ENCODE data around the gene RSKR.
"Not testable (repeated sequence)": the region's sequence is repeated elsewhere in the genome, so short reads cannot be mapped to it uniquely, and the experiment has no call there.

The RSKR gene

DNA sequence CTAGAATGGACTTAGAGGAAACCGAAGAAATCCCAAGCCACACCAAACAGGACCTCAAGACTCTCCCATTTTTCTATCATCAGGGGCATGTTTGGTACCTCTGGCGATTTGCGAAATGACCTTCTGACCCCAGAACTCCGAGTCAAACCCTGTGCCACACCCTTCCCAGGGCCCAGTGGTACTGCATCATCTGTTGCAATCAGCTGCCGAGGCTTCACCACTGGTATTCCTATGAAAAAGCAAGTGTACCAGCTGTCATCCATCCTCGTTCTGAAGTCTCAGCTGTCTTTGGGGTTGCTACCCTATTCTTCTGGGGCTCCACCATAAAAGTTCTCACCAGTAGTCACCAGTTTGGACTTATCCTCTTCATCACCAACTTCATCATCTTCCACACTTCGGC lies 2.3 kb upstream of the RSKR start:
- Histone ChIP-seq H3K4me3 (ENCODE audit: low read depth, low read length) (no peak overlapping the region), H3K27me3 (ENCODE audit: insufficient read depth, low read depth, severe bottlenecking) (no peaks in the 10 kb centered on the region), H3K27ac (no peak overlapping the region), H3K36me3 (peaks cover 93% of the 10 kb centered on the region), H3K9me3 (ENCODE audit: severe bottlenecking) (no peaks in the 10 kb centered on the region)
- no peak for TF ChIP-seq CTCF (IDR thresholded peaks at IDR 0.05; ENCODE audit: low read depth, low read length)
- no peak for DNase-seq

DNA sequence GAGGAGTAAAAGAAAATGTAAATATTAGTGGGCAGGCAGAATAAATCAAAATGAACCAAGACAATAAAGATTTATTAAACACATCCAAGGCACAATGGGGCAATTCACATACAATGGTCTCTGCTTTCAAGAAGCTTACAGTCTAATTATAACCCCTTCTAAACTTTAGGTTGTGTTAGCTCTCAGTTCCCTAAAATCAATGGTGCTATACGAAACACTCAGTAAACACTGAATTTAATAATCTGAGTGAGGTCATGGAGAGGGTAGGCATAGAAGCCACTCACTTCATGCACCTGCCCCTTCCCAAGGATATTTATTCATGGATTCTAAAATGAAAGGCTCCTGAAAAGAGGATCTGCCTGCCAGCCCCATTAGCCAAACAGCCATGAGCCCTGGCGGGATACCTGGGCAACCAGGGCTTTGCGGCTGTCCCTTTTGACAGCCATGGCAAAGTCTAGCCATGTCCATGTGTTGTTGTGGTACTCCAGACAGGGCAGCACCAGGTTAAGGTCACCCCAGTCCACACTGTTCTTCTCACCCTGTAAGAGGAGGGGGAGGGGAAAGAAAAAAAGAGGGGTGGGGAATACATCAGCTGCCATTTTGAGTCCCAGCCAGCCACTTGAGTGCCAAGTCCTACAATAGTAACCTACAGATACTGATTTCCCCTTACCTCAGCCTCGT lies 1.4 kb upstream of the RSKR start:
- DNase-seq = no peak
- H3K36me3 ChIP-seq = peaks cover 87% of the 10 kb centered on the region
- no peak overlapping the region for H3K4me3 ChIP-seq (ENCODE audit: low read depth, low read length)
- H3K9me3 ChIP-seq (ENCODE audit: severe bottlenecking) = no peaks in the 10 kb centered on the region
- no peak overlapping the region for H3K27ac ChIP-seq
- TF ChIP-seq CTCF (IDR thresholded peaks at IDR 0.05; ENCODE audit: low read depth, low read length) = no peak
- no peaks in the 10 kb centered on the region for H3K27me3 ChIP-seq (ENCODE audit: insufficient read depth, low read depth, severe bottlenecking)

DNA sequence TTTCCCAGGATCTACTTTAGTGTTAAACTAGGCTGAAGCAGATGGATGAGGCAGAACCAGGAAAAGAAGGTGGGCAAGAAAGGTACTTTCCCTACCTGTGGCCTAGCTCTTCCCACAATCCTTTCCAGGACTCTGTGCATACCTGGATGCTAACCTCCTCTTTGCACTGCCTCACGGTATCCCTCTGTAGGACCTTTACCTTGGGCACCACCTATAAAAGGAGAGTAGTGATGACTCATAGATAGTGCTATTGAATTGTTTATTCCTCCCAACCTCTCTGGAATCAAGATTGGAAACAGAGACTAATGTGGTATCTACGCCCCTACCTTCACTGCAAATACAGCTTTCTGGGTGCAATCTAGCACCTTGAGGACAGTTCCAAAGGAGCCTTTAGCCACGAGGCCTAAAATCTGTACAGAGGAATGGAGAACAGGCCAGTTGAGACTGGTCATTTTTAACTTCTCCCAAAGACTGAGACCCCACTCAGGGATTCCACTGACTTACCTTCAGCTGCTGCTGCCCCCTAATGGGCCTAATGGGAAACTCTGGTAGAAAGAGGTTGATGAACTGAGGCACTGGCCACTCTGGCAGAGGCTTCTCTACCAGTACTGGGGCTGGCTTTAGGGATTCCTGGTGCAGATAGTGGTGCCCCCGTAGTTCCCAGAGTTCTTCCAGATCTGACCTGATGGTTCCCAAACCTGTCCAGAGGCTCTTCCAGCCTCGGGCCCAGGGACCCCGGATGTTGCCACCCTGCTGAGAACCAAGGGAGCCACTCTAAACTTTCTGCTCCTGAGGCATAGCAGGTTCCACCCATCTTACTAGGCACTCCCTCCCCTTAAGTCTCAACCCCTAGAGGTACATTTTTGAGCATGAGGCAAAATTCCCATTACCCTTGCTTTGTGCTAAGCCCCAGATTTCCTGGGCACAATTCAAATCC lies 781 bp downstream of the RSKR start:
- H3K27ac ChIP-seq = no peak overlapping the region
- H3K9me3 ChIP-seq (ENCODE audit: severe bottlenecking) = no peaks in the 10 kb centered on the region
- H3K36me3 ChIP-seq = peaks cover 65% of the 10 kb centered on the region
- DNase-seq = peak; percentile 60
- H3K27me3 ChIP-seq (ENCODE audit: insufficient read depth, low read depth, severe bottlenecking) = no peaks in the 10 kb centered on the region
- no peak overlapping the region for H3K4me3 ChIP-seq (ENCODE audit: low read depth, low read length)
- TF ChIP-seq CTCF (IDR thresholded peaks at IDR 0.05; ENCODE audit: low read depth, low read length) = peak; percentile 75

GRCh38 chr17:28612531-28612930 lies 1.5 kb downstream of the RSKR start:
- H3K36me3 ChIP-seq = peaks cover 59% of the 10 kb centered on the region
- H3K27ac ChIP-seq = no peak overlapping the region
- H3K4me3 ChIP-seq (ENCODE audit: low read depth, low read length) = no peak overlapping the region
- no peak for DNase-seq
- H3K27me3 ChIP-seq (ENCODE audit: insufficient read depth, low read depth, severe bottlenecking) = no peaks in the 10 kb centered on the region
- TF ChIP-seq CTCF (IDR thresholded peaks at IDR 0.05; ENCODE audit: low read depth, low read length) = no peak
- no peaks in the 10 kb centered on the region for H3K9me3 ChIP-seq (ENCODE audit: severe bottlenecking)

- no peak overlapping the region for H3K27ac ChIP-seq
- no peak for TF ChIP-seq CTCF (IDR thresholded peaks at IDR 0.05; ENCODE audit: low read depth, low read length)
- no peak overlapping the region for H3K4me3 ChIP-seq (ENCODE audit: low read depth, low read length)
- peaks cover 37% of the 10 kb centered on the region for H3K36me3 ChIP-seq
- no peak for DNase-seq
- no peaks in the 10 kb centered on the region for H3K27me3 ChIP-seq (ENCODE audit: insufficient read depth, low read depth, severe bottlenecking)
- no peaks in the 10 kb centered on the region for H3K9me3 ChIP-seq (ENCODE audit: severe bottlenecking)
Measured at GRCh38 chr17:28610376-28610775, 3.6 kb downstream of the RSKR start.

DNA sequence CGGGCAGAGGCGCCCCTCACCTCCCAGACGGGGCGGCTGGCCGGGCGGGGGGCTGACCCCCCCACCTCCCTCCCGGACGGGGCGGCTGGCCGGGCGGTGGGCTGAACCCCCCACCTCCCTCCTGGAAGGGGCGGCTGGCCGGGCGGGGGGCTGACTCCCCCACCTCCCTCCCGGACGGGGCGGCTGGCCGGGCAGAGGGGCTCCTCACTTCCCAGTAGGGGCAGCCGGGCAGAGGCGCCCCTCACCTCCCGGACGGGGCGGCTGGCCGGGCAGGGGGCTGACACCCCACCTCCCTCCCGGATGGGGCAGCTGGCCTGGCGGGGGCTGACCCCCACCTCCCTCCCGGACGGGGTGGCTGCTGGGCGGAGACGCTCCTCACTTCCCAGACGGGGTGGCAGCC lies 10.0 kb downstream of the RSKR start:
- H3K4me3 ChIP-seq (ENCODE audit: low read depth, low read length); H3K27ac ChIP-seq; H3K9me3 ChIP-seq (ENCODE audit: severe bottlenecking); DNase-seq; H3K36me3 ChIP-seq; H3K27me3 ChIP-seq (ENCODE audit: insufficient read depth, low read depth, severe bottlenecking): not testable (repeated sequence)

Measured in WERI-Rb-1 (cell line).